PC-3 (cell line): ENCODE results near the gene RPF1. TPM values are rescaled to one million over a fixed set of nuclear protein-coding genes. Genes with fewer than 3 reads are reported as not detected.

Experiments
- ATAC-seq: fragments of 200-7000 bp; cut with Tn5 transposase; 2 replicates; pipeline ENCODE4 v1.9.1; 2020; ENCODE audit warnings: mild to moderate bottlenecking, moderate library complexity
- BruUV-seq: library from RNA; stranded (reverse); fragments of 400-500 nt; replicated peaks from 2 replicates; lab custom pipeline; 2021; lab: Mats Ljungman, UMichigan
- CTCF ChIA-PET: fragments of 300-600 bp; sonication (Branson Sonifier 250); formaldehyde crosslinking; loops from one replicate; lab custom pipeline; 2022; ENCODE audit warnings: antibody characterized with exemption; lab: Charles Lee
- POLR2A ChIA-PET: fragments of 300-600 bp; sonication (Branson Sonifier 250); formaldehyde crosslinking; loops from one replicate; lab custom pipeline; 2022; ENCODE audit warnings: antibody characterized with exemption; ENCODE audit not compliant: unreplicated experiment; lab: Charles Lee
- DNase-seq: peaks from one replicate; pipeline ENCODE4 v3.0.0-alpha.2; 2015
- H2AFZ ChIP-seq: fragments of 300-600 bp; sonication (generic); 2 replicates; pipeline ENCODE4 v1.6.0; 2016; ENCODE audit warnings: antibody characterized with exemption, low read length
- H3F3A ChIP-seq: fragments of 300-600 bp; sonication (generic); one replicate; pipeline ENCODE4 v1.6.0; 2017; ENCODE audit warnings: antibody characterized with exemption, low read length, control low read depth, mild to moderate bottlenecking; ENCODE audit not compliant: unreplicated experiment
- H3K27ac ChIP-seq: fragments of 300-600 bp; sonication (generic); 2 replicates; pipeline ENCODE4 v1.5.1; 2016; ENCODE audit warnings: mild to moderate bottlenecking, low read length
- H3K27me3 ChIP-seq: fragments of 300-600 bp; sonication (generic); 2 replicates; pipeline ENCODE4 v1.6.1; 2016; ENCODE audit warnings: low read length, mixed read lengths
- H3K36me3 ChIP-seq: fragments of 300-600 bp; sonication (generic); 2 replicates; pipeline ENCODE4 v1.6.1; 2016; ENCODE audit warnings: low read depth, mixed run types, low read length, mixed read lengths
- H3K4me1 ChIP-seq: fragments of 300-600 bp; sonication (generic); 2 replicates; pipeline ENCODE4 v1.5.1; 2016; ENCODE audit warnings: low read length; ENCODE audit not compliant: insufficient read depth
- H3K4me2 ChIP-seq: fragments of 300-600 bp; sonication (generic); 2 replicates; pipeline ENCODE4 v1.6.0; 2016; ENCODE audit warnings: low read length
- H3K4me3 ChIP-seq: fragments of 300-600 bp; sonication (generic); 2 replicates; pipeline ENCODE4 v1.5.1; 2016; ENCODE audit warnings: mild to moderate bottlenecking, low read length, mixed read lengths
- H3K79me2 ChIP-seq: fragments of 300-600 bp; sonication (generic); 2 replicates; pipeline ENCODE4 v1.6.1; 2017; ENCODE audit warnings: low read length, mixed read lengths
- H3K9ac ChIP-seq: fragments of 300-600 bp; sonication (generic); 2 replicates; pipeline ENCODE4 v1.6.0; 2016; ENCODE audit warnings: mild to moderate bottlenecking, low read length
- H3K9me2 ChIP-seq: fragments of 300-600 bp; sonication (generic); replicated peaks from 2 replicates; pipeline ENCODE4 v1.6.1; 2016; ENCODE audit warnings: mixed run types, low read length, mixed read lengths
- H3K9me3 ChIP-seq: fragments of 300-600 bp; sonication (generic); 2 replicates; pipeline ENCODE4 v1.6.1; 2016; ENCODE audit warnings: low read length, mixed read lengths
- H4K20me1 ChIP-seq: fragments of 300-600 bp; sonication (generic); 2 replicates; pipeline ENCODE4 v1.6.1; 2016; ENCODE audit warnings: low read length, mixed read lengths
- CTCF ChIP-seq: fragments of 300-600 bp; sonication (generic); conservative IDR thresholded peaks from 2 replicates; pipeline ENCODE4 v1.5.1; 2017; ENCODE audit warnings: antibody characterized with exemption, low read depth, mild to moderate bottlenecking, low read length
- EZH2 ChIP-seq: fragments of 300-600 bp; sonication (generic); IDR thresholded peaks from one replicate; pipeline ENCODE4 v1.6.1; 2017; ENCODE audit warnings: antibody characterized with exemption, mild to moderate bottlenecking, low read length; ENCODE audit not compliant: unreplicated experiment
- EZH2phosphoT487 ChIP-seq: fragments of 300-600 bp; sonication (generic); IDR thresholded peaks from 2 replicates; pipeline ENCODE4 v1.6.1; 2018; ENCODE audit warnings: mild to moderate bottlenecking, antibody characterized with exemption, low read length, borderline replicate concordance
- intact Hi-C: fragments of 100-400 bp; cut with micrococcal nuclease; formaldehyde crosslinking; loops from 2 replicates; pipeline ENCODE4 v1.9.0; 2023
- total RNA-seq: library from RNA; depleted of rRNA; stranded (reverse); fragments of >200 nt; gene quantifications from 2 replicates; pipeline ENCODE4 v1.2.3, GENCODE V29; 2014

RPF1 gene
- total RNA-seq, 1 experiment from 2014 or later: 85.8 TPM

GRCh38 chr1:84462118-84462517, 16.9 kb upstream of the RPF1 start:
- Histone ChIP-seq H3F3A (no peaks in the 10 kb centered on the region), H3K4me1 (no peaks in the 10 kb centered on the region), H3K27me3 (no peaks in the 10 kb centered on the region), H3K79me2 (no peaks in the 10 kb centered on the region), H4K20me1 (no peaks in the 10 kb centered on the region), H3K9ac (no peak overlapping the region), H3K36me3 (no peaks in the 10 kb centered on the region), H3K4me2 (no peak overlapping the region), H3K9me3 (no peaks in the 10 kb centered on the region), H3K4me3 (no peak overlapping the region), H3K9me2 (no peaks in the 10 kb centered on the region), H2AFZ (no peak overlapping the region), H3K27ac (no peak overlapping the region)
- no TSS peak for BruUV-seq
- POLR2A ChIA-PET: no interaction called here
- no peak for TF ChIP-seq EZH2phosphoT487
- no peak for TF ChIP-seq CTCF
- no peak for TF ChIP-seq EZH2
- ATAC-seq (no peak), DNase-seq (no peak)
- intact Hi-C loops: no loop called here
- CTCF ChIA-PET: no interaction called here

GRCh38 chr1:84467298-84467697, 11.8 kb upstream of the RPF1 start:
- Histone ChIP-seq H3F3A (no peaks in the 10 kb centered on the region), H3K27ac (no peak overlapping the region), H3K4me2 (no peak overlapping the region), H3K9ac (no peak overlapping the region), H3K9me2 (no peaks in the 10 kb centered on the region), H3K9me3 (no peaks in the 10 kb centered on the region), H3K79me2 (no peaks in the 10 kb centered on the region), H2AFZ (no peak overlapping the region), H3K4me3 (no peak overlapping the region), H3K36me3 (no peaks in the 10 kb centered on the region), H3K27me3 (no peaks in the 10 kb centered on the region), H4K20me1 (no peaks in the 10 kb centered on the region), H3K4me1 (no peaks in the 10 kb centered on the region)
- ATAC-seq (peak; percentile 38; the same call in 1 of the 2 replicates), DNase-seq (peak; percentile 17)
- no TSS peak for BruUV-seq
- ChIA-PET POLR2A (no interaction called here), CTCF (no interaction called here)
- intact Hi-C loops: no loop called here
- TF ChIP-seq EZH2 (no peak), CTCF (no peak), EZH2phosphoT487 (no peak)

GRCh38 chr1:84476225-84476624, 2.8 kb upstream of the RPF1 start:
- Histone ChIP-seq H3F3A (no peaks in the 10 kb centered on the region), H3K4me3 (no peak overlapping the region), H2AFZ (no peak overlapping the region), H4K20me1 (peaks cover 18% of the 10 kb centered on the region), H3K27ac (no peak overlapping the region), H3K79me2 (peaks cover 26% of the 10 kb centered on the region), H3K4me2 (no peak overlapping the region), H3K9ac (no peak overlapping the region), H3K36me3 (peaks cover 3% of the 10 kb centered on the region; the same call in 1 of the 2 replicates), H3K9me2 (no peaks in the 10 kb centered on the region), H3K4me1 (peaks cover 15% of the 10 kb centered on the region), H3K9me3 (no peaks in the 10 kb centered on the region), H3K27me3 (no peaks in the 10 kb centered on the region)
- DNase-seq (no peak), ATAC-seq (no peak)
- TF ChIP-seq EZH2phosphoT487 (no peak), CTCF (no peak), EZH2 (no peak)
- intact Hi-C loops: no loop called here
- no TSS peak for BruUV-seq
- CTCF ChIA-PET: no interaction called here
- POLR2A ChIA-PET: no interaction called here
